Measurements from ENCODE around the gene TBC1D4.

GRCh38 chr13:75373988-75374387 is 108.0 kb downstream of the TBC1D4 start:
- TF ChIP-seq CTCF (IDR thresholded peaks at IDR 0.05 in 8 of 11, conservative IDR thresholded peaks at IDR 0.05 in 3 of 11) (no peak), POLR2A (IDR thresholded peaks at IDR 0.05) (no peak)
